Measurements from ENCODE around the gene SMCO2. TPM values are rescaled to one million over a fixed set of nuclear protein-coding genes. Genes with fewer than 3 reads are reported as not detected.

SMCO2 gene
- total and polyA plus RNA-seq, 12 donors = 0.42 to 0.88 (median 0.56) TPM; not detected in 8

DNA sequence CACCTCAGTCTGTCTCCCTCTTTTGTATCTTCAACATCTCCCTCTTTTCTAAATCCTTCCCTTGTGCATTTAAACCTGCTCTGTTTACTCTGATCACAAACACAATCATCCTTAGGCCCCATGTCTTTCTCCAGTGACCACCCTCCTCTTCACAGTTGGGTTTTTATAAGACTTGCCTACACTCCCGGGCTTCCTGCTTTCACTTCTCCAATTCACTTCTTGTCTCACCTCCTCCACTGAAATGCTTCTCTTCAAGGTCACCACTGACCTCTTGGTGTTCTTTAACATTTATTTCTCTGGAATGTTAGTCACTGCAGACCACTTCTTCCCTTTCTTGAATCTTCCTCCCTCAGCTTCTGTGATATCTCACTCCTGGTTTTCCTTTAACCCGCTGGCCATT is 8.7 kb upstream of the SMCO2 start:
- Histone ChIP-seq H3K36me3 (replicated peaks in 1 of 2) (no peaks in the 10 kb centered on the region), H3K4me3 (no peak overlapping the region), H3K9me3 (replicated peaks in 1 of 3) (no peaks in the 10 kb centered on the region), H3K27ac (no peak overlapping the region), H3K4me1 (replicated peaks in 1 of 2) (no peaks in the 10 kb centered on the region), H3K27me3 (no peaks in the 10 kb centered on the region)
- no peak for DNase-seq
- WGBS, 4 donors = 74 to 85% (median 77%) methylated on average over 2 of the region's 2 CpGs
- intact Hi-C loops (cut with DNase I) = loop anchor here in 1 of 2 donors (10.0 kb wide), 1 partner anchor 217 kb away; no protein-coding TSS in a partner anchor
- no peak for TF ChIP-seq CTCF (IDR thresholded peaks at IDR 0.05)

DNA sequence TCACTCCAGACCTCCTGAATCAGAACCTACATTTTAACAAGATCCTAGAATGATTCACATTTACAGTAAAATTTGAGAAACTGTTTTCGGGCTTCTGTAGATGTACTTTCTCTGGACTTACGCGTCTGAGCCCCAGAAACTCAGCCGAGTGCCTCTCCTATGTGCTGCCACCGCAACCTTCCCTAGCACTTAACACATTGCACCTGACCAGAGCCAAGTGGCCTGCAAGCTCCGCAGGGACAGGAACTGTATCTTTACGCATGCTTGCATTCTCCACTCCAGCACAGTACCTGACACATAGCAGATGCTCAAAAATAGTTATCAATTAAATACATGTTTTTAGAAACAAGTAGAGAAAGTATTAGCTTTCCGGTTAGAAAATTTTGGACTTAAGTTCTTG is 1.2 kb downstream of the SMCO2 start:
- no peak overlapping the region for H3K27ac ChIP-seq
- intact Hi-C loops (cut with DNase I) = no loop called here
- DNase-seq = no peak
- H3K4me3 ChIP-seq = no peak overlapping the region
- H3K9me3 ChIP-seq (replicated peaks in 1 of 3) = no peaks in the 10 kb centered on the region
- TF ChIP-seq CTCF (IDR thresholded peaks at IDR 0.05) (no peak), POLR2A (IDR thresholded peaks at IDR 0.05) (no peak)
- no peaks in the 10 kb centered on the region for H3K36me3 ChIP-seq (replicated peaks in 1 of 2)
- 86 to 97% (median 91%) methylated on average over 8 of the region's 8 CpGs for WGBS, 4 donors
- H3K27me3 ChIP-seq = no peaks in the 10 kb centered on the region
- H3K4me1 ChIP-seq (replicated peaks in 1 of 2) = no peaks in the 10 kb centered on the region

- intact Hi-C loops (cut with DNase I) = no loop called here
- Histone ChIP-seq H3K27me3 (no peaks in the 10 kb centered on the region), H3K9me3 (replicated peaks in 1 of 3) (no peaks in the 10 kb centered on the region), H3K4me1 (replicated peaks in 1 of 2) (no peaks in the 10 kb centered on the region), H3K4me3 (no peak overlapping the region), H3K36me3 (replicated peaks in 1 of 2) (no peaks in the 10 kb centered on the region), H3K27ac (no peak overlapping the region)
- TF ChIP-seq CTCF (IDR thresholded peaks at IDR 0.05) = no peak
- no peak for TF ChIP-seq POLR2A (IDR thresholded peaks at IDR 0.05)
- no peak for DNase-seq
- 77 to 89% (median 84%) methylated on average over 6 of the region's 6 CpGs for WGBS, 4 donors
These were observed 2.5 kb downstream of the SMCO2 start for GRCh38 chr12:27449026-27449425.

- TF ChIP-seq POLR2A (IDR thresholded peaks at IDR 0.05) (no peak), CTCF (IDR thresholded peaks at IDR 0.05) (no peak)
- no peak overlapping the region for H3K27ac ChIP-seq
- no peak for DNase-seq
These were observed 3.5 kb downstream of the SMCO2 start for GRCh38 chr12:27449893-27450534.

More at GRCh38 chr12:27449893-27450534, 3.5 kb downstream of the SMCO2 start:
- Histone ChIP-seq H3K27me3 (no peaks in the 10 kb centered on the region), H3K4me3 (no peak overlapping the region), H3K36me3 (replicated peaks in 1 of 2) (no peaks in the 10 kb centered on the region), H3K9me3 (replicated peaks in 1 of 3) (no peaks in the 10 kb centered on the region), H3K4me1 (replicated peaks in 1 of 2) (no peaks in the 10 kb centered on the region)
- intact Hi-C loops (cut with DNase I) = no loop called here
- 88 to 97% (median 94%) methylated on average over 5 of the region's 5 CpGs for WGBS, 4 donors

Measured in adrenal gland (tissue), 12 donors.